HepG2 (cell line): ENCODE data around the gene DGCR2. TPM values are rescaled to one million over a fixed set of nuclear protein-coding genes. Genes with fewer than 3 reads are reported as not detected.

Experiments used
- ATAC-seq: fragments of 200-7000 bp; cut with Tn5 transposase; 3 replicates; pipeline ENCODE4 v1.9.1; 2020; ENCODE audit warnings: mild to moderate bottlenecking, moderate library complexity
- BruUV-seq: library from RNA; stranded (reverse); fragments of 400-500 nt; replicated peaks from 2 replicates; lab custom pipeline; 2021; lab: Mats Ljungman, UMichigan
- CTCF ChIA-PET: fragments of 300-600 bp; formaldehyde crosslinking; extraction: SDS; loops from one replicate; lab custom pipeline; 2021; ENCODE audit warnings: low total read pairs, inconsistent platforms, low intra/inter-chr PET ratio; lab: Yijun Ruan, JAX
- POLR2A ChIA-PET: fragments of 350-600 bp; sonication (Branson Sonifier 250); formaldehyde crosslinking; loops from one replicate; lab custom pipeline; 2020; ENCODE audit warnings: antibody characterized with exemption, inconsistent platforms; lab: Yijun Ruan, JAX
- DNase-seq: peaks from one replicate; pipeline ENCODE4 v3.0.0-alpha.2; 2015; ENCODE audit warnings: low spot score
- FAIRE-seq: peaks from 3 replicates; lab custom pipeline; 2011; peaks lifted over from hg19 to GRCh38; lab: Jason Lieb, UNC
- H2AFZ ChIP-seq: one replicate; pipeline ENCODE4 v1.6.1; 2011; ENCODE audit warnings: low read length, inconsistent platforms
- H3K27ac ChIP-seq: fragments of 300-600 bp; 3 replicates; pipeline ENCODE4 v1.8.0; 2011; ENCODE audit warnings: mixed run types, mild to moderate bottlenecking, mixed read lengths, low read length, inconsistent platforms; ENCODE audit not compliant: insufficient read depth; ENCODE audit errors: extremely low read length
- H3K27me3 ChIP-seq, 2 experiments: fragments of 200-600 bp in 1 of 2; 2 replicates in 1 of 2; 3 replicates in 1 of 2; pipeline versions ENCODE4 v1.6.0 to v1.8.0; 2011; ENCODE audit warnings: low read length in 2 of 2, mild to moderate bottlenecking in 2 of 2, moderate library complexity in 2 of 2, inconsistent platforms in 1 of 2; ENCODE audit not compliant: insufficient read depth in 2 of 2, control insufficient read depth in 1 of 2
- H3K36me3 ChIP-seq, 2 experiments: fragments of 200-600 bp in 1 of 2; replicated peaks in 1 of 2; 2 replicates in 1 of 2; 3 replicates in 1 of 2; pipeline versions ENCODE4 v1.5.1 to v1.8.0; 2011; ENCODE audit warnings: low read length in 2 of 2, inconsistent platforms in 1 of 2; ENCODE audit not compliant: insufficient read depth in 2 of 2, control insufficient read depth in 1 of 2
- H3K4me1 ChIP-seq: 2 replicates; pipeline ENCODE4 v1.5.1; 2012; ENCODE audit warnings: low read length, inconsistent platforms; ENCODE audit not compliant: insufficient read depth
- H3K4me2 ChIP-seq: 2 replicates; pipeline ENCODE4 v1.6.0; 2011; ENCODE audit warnings: low read depth, low read length, inconsistent platforms
- H3K4me3 ChIP-seq, 3 experiments: fragments of 200-600 bp in 1 of 3; sonication (generic), shearing (Covaris generic) in 1 of 3; replicated peaks in 1 of 3; 2 replicates each; pipeline ENCODE4 v1.5.1; 2011 to 2016; ENCODE audit warnings: low read length in 3 of 3, inconsistent platforms in 2 of 3, low read depth in 2 of 3, mild to moderate bottlenecking in 2 of 3, control low read depth in 1 of 3, mixed read lengths in 1 of 3; ENCODE audit not compliant: insufficient read depth in 1 of 3
- H3K79me2 ChIP-seq: one replicate; pipeline ENCODE4 v1.6.1; 2011; ENCODE audit warnings: low read length, inconsistent platforms; ENCODE audit not compliant: insufficient read depth
- H3K9ac ChIP-seq: 2 replicates; pipeline ENCODE4 v1.6.0; 2011; ENCODE audit warnings: mild to moderate bottlenecking, low read depth, low read length, inconsistent platforms; ENCODE audit not compliant: insufficient read depth
- H3K9me3 ChIP-seq: 2 replicates; pipeline ENCODE4 v1.5.1; 2012; ENCODE audit warnings: mild to moderate bottlenecking, low read length
- H4K20me1 ChIP-seq: 2 replicates; pipeline ENCODE4 v1.6.0; 2011; ENCODE audit warnings: inconsistent platforms, mild to moderate bottlenecking, low read length, moderate library complexity; ENCODE audit not compliant: insufficient read depth
- CHD4 ChIP-seq: fragments of 200-600 bp; sonication (generic); IDR thresholded peaks from 2 replicates; pipeline ENCODE4 v1.7.0; 2017; ENCODE audit warnings: mild to moderate bottlenecking, low read length, borderline replicate concordance
- ELF1 ChIP-seq: sonication (generic); formaldehyde crosslinking; IDR thresholded peaks from 2 replicates; pipeline ENCODE4 v1.4.0; 2020; ENCODE audit warnings: missing genetic modification reagents
- FIP1L1 ChIP-seq: fragments of 200-400 bp; formaldehyde crosslinking; IDR thresholded peaks from 2 replicates; pipeline ENCODE4 v1.6.1; 2018; ENCODE audit warnings: low read depth, mild to moderate bottlenecking, low read length, moderate library complexity, borderline replicate concordance; ENCODE audit not compliant: insufficient read depth
- GPN1 ChIP-seq: sonication (generic); formaldehyde crosslinking; IDR thresholded peaks from 2 replicates; pipeline ENCODE4 v1.5.1; 2020; ENCODE audit warnings: missing genetic modification reagents, borderline replicate concordance
- HOXA7 ChIP-seq: sonication (generic); formaldehyde crosslinking; IDR thresholded peaks from 2 replicates; pipeline ENCODE4 v1.8.1; 2022; ENCODE audit warnings: mild to moderate bottlenecking, missing genetic modification reagents, moderate library complexity
- KDM3A ChIP-seq: IDR thresholded peaks from 2 replicates; pipeline ENCODE4 v1.6.1; 2018; ENCODE audit warnings: low read depth, missing compliant biosample characterization
- WGBS: methylation state at CpG from one replicate; pipeline ENCODE4 v1.1.6; 2017; ENCODE audit warnings: low lambda C conversion rate; 5-methylcytosine and 5-hydroxymethylcytosine counted together
- in situ Hi-C: cut with HindIII; loops from 2 replicates; pipeline ENCODE4 v1.10.0; 2017; ENCODE audit warnings: low pct_unique_long_range_greater_than_20kb; ENCODE audit not compliant: extremely low pct_ligation_motif_present
- intact Hi-C: fragments of 100-400 bp; cut with micrococcal nuclease; formaldehyde crosslinking; loops from one replicate; pipeline ENCODE4 v1.10.0; 2022; ENCODE audit not compliant: unreplicated experiment
- polyA plus RNA-seq, 8 experiments: library from polyadenylated mRNA; depleted of rRNA in 3 of 8; stranded (reverse) in 7 of 8; unstranded in 1 of 8; fragments of >200 nt; fragmentation: Illumina TruSeq in 4 of 8; extraction: Trizol in 4 of 8; gene quantifications; 2 replicates each; pipeline versions ENCODE4 v1.2.1 to v1.2.3, GENCODE V29; 2011 to 2016; ENCODE audit warnings: low read depth in 4 of 8, missing spikeins in 1 of 8, mixed read lengths in 1 of 8; ENCODE audit not compliant: insufficient read depth in 1 of 8
- total RNA-seq, 5 experiments: library from RNA; depleted of rRNA; stranded (reverse); fragments of >200 nt; fragmentation: Illumina TruSeq; extraction: Trizol; gene quantifications; 2 replicates each; pipeline ENCODE4 v1.2.3, GENCODE V29; 2016; ENCODE audit warnings: low read depth in 1 of 5
- TF ChIP-seq, protein P1 (sequence below): sonication (generic); formaldehyde crosslinking; IDR thresholded peaks from 2 replicates; pipeline ENCODE4 v1.4.0; 2020; ENCODE audit warnings: missing genetic modification reagents, borderline replicate concordance
- TF ChIP-seq, protein P2 (sequence below): sonication (generic); formaldehyde crosslinking; IDR thresholded peaks from 2 replicates; pipeline ENCODE4 v1.8.0; 2022; ENCODE audit warnings: mild to moderate bottlenecking, missing genetic modification reagents; ENCODE audit not compliant: insufficient replicate concordance

The DGCR2 gene
- total and polyA plus RNA-seq, 2 of the 13 experiments (the other 11 are each of a cell fraction or from before 2014, with no cell fraction given): 23.1 to 35.3 TPM

DNA sequence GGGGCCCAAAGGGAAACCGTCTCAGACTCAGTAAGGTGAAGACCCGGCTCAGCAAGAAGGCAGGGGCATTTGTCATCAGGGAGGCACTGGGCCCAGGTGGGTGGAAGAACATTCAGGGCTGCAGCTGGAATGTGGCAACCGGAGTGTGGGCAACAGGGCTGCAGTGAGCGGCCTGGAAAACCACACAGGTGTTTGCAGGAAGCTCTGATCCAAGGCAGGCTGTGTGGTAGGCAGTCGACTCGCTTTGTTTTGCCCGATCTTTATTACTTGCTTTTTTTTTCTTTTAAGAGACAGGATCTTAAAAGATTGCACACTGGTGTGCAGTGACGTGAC, 82.8 kb downstream of the DGCR2 start:
- intact Hi-C loops (no loop called here), in situ Hi-C loops (no loop called here)
- H3K4me2 ChIP-seq: no peak overlapping the region
- DNase-seq: no peak
- no peaks in the 10 kb centered on the region for H4K20me1 ChIP-seq
- BruUV-seq: no TSS peak
- TF ChIP-seq, protein P1, sequence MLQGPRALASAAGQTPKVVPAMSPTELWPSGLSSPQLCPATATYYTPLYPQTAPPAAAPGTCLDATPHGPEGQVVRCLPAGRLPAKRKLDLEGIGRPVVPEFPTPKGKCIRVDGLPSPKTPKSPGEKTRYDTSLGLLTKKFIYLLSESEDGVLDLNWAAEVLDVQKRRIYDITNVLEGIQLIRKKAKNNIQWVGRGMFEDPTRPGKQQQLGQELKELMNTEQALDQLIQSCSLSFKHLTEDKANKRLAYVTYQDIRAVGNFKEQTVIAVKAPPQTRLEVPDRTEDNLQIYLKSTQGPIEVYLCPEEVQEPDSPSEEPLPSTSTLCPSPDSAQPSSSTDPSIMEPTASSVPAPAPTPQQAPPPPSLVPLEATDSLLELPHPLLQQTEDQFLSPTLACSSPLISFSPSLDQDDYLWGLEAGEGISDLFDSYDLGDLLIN: no peak
- TF ChIP-seq GPN1 (CRISPR knock-in tag) (no peak), CHD4 (no peak), ELF1 (CRISPR knock-in tag) (no peak), FIP1L1 (no peak), HOXA7 (CRISPR knock-in tag) (no peak), KDM3A (CRISPR knock-in tag) (no peak)
- TF ChIP-seq, protein P2, sequence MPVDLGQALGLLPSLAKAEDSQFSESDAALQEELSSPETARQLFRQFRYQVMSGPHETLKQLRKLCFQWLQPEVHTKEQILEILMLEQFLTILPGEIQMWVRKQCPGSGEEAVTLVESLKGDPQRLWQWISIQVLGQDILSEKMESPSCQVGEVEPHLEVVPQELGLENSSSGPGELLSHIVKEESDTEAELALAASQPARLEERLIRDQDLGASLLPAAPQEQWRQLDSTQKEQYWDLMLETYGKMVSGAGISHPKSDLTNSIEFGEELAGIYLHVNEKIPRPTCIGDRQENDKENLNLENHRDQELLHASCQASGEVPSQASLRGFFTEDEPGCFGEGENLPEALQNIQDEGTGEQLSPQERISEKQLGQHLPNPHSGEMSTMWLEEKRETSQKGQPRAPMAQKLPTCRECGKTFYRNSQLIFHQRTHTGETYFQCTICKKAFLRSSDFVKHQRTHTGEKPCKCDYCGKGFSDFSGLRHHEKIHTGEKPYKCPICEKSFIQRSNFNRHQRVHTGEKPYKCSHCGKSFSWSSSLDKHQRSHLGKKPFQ: no peak
- ChIA-PET CTCF (no interaction called here), POLR2A (no interaction called here)
- H3K27ac ChIP-seq: no peak overlapping the region
- FAIRE-seq: no peak
- no peaks in the 10 kb centered on the region for H3K9me3 ChIP-seq
- no peaks in the 10 kb centered on the region for H3K79me2 ChIP-seq
- no peak overlapping the region for H3K9ac ChIP-seq
- H3K27me3 ChIP-seq: no peaks in the 10 kb centered on the region
- H3K4me3 ChIP-seq: no peak overlapping the region
- H2AFZ ChIP-seq: no peak overlapping the region
- 93% methylated on average over 8 of the region's 8 CpGs for WGBS
- peaks cover 28 to 49% of the 10 kb centered on the region in 2 experiments; a peak in 4 of 5 replicates for H3K36me3 ChIP-seq
- no peak for ATAC-seq
- no peaks in the 10 kb centered on the region for H3K4me1 ChIP-seq
